Hindlimb muscle (tissue), 1 donor: ENCODE results near the gene MBD2. TPM values are rescaled to one million over a fixed set of nuclear protein-coding genes. Genes with fewer than 3 reads are reported as not detected.
"Not testable (repeated sequence)": the region's sequence is repeated elsewhere in the genome, so short reads cannot be mapped to it uniquely, and the experiment has no call there.

Experiments
- DNase-seq: peaks from one replicate; pipeline ENCODE4 v3.0.0-alpha.2; 2013
- polyA plus RNA-seq: library from polyadenylated mRNA; unstranded; fragments of 120-200 nt; gene quantifications from one replicate; pipeline ENCODE4 v1.2.1, GENCODE V29; 2013; ENCODE audit not compliant: insufficient read length

Gene MBD2, protein sequence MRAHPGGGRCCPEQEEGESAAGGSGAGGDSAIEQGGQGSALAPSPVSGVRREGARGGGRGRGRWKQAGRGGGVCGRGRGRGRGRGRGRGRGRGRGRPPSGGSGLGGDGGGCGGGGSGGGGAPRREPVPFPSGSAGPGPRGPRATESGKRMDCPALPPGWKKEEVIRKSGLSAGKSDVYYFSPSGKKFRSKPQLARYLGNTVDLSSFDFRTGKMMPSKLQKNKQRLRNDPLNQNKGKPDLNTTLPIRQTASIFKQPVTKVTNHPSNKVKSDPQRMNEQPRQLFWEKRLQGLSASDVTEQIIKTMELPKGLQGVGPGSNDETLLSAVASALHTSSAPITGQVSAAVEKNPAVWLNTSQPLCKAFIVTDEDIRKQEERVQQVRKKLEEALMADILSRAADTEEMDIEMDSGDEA
- polyA plus RNA-seq = 38.9 TPM

DNA sequence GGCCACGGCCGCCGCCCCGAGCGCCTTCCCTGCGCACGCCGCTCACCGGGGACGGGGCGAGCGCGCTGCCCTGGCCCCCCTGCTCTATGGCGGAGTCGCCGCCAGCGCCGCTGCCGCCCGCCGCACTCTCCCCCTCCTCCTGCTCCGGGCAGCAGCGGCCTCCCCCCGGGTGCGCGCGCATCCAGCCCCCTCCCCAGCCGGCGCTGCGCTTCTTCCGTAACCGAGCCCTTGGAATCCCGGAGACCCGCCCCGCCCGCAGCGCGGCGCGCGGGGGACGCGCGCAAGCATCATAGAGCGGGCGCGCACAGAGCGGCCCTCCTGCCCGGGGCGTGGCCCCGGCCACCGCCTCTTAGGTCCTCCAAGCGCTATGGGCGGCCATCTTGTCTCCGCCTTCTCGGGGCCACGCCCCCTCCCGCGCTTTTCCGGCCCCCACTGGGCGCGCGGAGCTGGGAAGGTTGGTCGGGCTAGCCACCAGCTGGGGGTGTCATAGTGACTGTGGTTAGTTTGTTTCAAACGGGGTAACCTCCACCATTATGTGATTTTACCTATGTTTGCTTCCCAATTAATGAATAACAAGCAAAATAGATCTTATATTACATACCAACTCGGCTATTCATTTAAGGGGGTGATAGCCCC, at the start of gene MBD2:
Gene MBD2 (minus strand): TSS at position 291 of the 636 bp plus-strand sequence. CDS start 110 bp downstream, at position 181.
- DNase-seq = peak; percentile 97

DNA sequence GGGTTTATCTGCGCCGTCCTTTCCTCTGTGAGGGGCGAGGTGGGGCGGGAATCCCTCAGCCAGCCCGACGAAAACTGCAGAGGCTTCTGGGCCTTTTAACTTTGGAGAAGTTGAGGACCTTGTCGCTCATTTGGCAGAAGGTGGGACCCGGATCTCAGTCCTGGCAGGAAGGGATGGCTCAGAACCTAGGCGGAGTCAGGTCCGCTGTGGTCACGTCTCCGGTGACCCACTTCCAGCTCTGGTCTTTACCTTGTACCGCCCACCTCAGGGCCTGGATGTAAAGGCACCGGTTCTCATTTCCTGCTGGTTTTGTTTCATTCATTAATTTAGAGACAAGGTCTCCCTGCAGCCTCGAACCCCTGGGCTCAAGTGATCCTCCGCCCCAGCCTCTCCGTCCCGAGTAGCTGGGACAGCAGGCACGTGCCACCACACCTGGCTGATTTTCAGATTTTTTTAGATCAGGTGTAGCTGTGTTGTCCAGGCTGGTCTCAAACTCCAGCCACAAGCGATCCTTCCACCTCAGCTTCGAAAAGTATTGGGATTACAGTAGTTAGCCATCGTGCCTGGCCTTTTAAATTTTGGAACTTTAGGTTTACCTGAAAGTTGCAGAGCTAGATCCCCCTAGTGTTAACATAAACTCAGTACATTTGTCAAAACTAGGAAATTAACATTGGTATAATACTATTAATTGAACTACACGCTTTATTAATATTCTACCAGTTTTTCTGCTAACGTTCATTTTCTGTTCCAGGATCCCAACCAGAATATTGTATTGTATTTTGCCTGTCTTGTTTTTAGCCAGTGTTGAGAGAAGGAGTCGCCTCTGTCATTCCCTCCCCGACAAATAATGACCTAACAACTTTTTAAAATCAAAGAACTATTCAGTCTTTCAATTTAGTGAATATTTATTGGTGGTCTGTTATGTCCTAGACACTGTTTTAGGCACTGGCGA, 45.7 kb upstream of the MBD2 start:
- DNase-seq = peak; percentile 48

DNA sequence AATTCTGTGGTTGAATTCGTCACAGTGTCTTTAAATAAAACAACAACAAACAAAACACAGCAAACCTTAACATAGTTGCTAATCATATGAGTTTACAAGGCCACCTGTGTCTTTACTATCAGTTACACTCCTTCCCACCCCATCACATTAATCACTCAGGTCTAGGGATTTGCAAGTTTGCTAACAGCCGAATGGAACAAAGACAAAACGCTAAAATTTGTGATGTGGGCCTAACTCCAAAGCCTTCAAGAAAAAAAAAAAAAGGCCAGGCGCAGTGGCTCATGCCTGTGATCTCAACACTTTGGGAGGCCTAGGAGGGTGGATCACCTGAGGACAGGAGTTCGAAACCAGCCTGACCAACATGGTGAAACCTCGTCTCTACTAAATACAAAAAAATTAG, 44.3 kb upstream of the MBD2 start:
- DNase-seq = peak; percentile 16

DNA sequence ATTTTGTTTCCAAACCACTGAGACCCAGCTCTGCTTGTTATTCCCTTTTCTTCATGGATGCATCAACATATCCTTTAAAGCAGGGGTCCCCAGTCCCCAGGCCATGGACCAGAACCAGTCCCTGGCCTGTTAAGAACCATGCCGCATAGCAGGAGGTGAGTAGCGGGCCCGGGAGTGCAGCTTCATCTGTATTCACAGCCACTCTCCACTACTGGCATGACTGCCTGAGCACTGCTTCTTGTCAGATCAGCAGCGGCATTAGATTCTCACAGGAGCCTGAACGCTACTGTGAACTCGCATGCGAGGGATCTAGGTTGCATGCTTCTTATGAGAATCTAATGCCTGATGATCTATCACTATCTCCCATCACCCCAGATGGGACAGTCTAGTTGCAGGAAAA, 43.2 kb upstream of the MBD2 start:
- DNase-seq = no peak

DNA sequence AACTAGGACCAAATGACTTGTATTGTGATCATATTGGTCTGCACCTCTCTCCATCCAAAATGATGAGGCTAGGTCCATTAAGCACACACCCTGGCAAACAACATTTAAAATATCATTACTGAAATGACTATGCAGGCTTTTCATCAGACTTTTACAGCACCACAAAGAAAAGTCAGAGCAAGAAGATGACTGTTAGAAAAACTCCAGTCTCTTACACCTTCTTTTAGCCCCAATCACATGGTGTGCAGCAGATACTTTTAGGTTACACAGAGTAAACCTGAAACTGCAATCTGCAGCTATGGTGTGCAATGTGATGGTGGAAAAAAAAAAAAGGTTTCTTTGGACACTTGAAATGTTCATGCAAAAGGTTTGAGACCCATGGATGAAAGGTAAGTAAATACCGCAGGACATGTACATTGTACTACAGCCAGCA, 39.5 kb upstream of the MBD2 start:
- DNase-seq = no peak

DNA sequence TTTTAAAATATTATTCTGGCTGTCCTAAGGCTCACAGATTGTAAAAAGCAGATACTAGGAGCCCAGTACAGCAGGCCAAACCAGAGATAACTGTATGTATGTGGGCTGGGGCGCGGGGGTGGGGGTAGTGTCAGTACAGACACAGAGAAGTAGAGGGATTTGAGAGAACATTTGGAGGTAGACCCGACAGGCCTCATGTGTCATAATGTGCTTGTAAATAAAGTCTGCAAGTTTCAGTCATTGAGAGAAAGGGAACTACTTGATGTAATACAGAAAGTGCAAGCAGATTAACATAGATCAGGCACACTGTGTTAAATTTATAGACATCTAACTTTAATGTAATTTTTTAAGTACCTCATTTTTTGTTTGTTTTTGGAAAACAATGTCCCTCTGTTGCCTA, 37.4 kb upstream of the MBD2 start:
- no peak for DNase-seq

DNA sequence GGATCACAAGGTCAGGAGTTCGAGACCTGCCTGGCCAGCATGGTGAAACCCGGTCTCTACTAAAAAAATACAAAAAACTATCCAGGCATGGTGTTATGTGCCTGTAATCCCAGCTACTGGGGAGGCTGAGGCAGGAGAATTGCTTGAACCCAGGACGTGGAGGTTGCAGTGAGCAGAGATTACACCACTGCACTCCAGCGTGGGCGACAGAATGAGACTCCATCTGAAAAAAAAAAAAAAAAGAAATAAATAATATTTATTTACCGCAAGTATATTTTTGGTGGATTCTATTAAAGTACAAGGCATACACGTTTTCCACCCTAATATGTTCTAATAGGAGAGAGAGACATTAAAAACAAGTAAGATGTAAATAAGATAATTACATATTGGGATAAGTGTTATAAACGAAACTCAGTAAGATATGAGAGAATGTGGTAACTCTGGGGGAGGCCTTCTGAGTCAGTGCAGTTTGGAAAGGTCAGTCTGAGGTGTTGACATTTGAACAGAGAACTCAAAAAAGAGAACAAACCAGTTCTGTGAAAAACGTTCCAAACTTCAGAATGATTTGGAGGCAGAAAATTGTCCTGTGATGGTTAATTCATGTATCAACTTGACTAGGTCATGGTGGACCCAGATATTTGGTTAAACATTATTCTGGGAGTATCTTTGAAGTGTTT, 36.1 kb upstream of the MBD2 start:
- no peak for DNase-seq

DNA sequence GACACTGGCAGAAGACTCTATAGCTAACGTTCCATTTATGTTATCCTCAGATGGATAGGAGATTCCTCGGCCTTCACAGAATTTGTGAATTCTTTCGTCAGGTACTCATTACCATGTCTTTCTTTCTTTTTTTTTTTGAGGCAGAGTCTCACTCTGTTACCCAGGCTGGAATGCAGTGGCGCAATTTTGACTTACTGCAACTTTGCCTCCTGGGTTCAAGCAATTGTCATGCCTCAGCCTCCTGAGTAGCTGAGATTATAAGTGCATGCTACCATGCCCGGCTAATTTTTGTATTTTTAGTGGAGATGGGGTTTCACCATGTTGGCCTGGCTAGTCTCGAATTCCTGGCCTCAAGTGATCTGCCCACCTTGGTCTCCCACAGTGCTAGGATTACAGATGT, 33.3 kb upstream of the MBD2 start:
- not testable (repeated sequence) for DNase-seq

DNA sequence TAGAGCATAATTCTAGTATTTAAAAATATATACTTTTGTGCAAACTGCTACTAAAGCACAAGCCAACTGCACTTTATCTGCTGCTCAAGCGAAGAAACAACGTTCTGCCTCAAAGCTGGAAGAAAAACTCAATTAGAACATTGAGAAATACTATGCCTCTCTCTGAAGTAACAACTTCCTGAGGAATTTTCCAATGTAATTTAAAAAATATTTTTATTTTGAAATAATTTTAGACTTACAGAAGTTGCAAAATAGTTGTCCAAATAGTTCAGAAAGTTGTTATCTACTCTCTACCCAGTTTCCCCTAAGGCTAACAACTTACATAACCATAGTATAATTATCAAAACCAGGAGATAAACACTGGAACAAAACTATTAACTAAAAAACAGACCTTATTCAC, 32.5 kb upstream of the MBD2 start:
- DNase-seq = no peak

DNA sequence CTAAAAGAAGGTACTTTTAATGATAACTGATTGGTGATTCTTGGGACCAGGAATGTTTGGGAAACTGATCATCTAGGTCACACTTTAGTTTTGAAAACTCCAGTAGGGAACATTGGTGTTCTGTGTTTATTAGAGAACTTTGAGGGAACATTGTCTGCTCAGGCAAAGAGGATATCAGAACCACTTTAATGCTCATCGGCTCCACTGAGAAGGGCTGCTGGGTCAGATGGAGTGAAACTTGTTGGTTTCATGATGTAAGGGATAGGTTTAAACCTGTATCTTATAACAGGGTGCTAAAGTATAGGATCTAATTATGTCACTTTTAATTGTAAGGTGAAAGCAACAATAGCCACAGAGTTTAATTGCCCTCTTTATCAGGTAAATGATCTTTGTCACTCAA, 30.7 kb upstream of the MBD2 start:
- no peak for DNase-seq

DNA sequence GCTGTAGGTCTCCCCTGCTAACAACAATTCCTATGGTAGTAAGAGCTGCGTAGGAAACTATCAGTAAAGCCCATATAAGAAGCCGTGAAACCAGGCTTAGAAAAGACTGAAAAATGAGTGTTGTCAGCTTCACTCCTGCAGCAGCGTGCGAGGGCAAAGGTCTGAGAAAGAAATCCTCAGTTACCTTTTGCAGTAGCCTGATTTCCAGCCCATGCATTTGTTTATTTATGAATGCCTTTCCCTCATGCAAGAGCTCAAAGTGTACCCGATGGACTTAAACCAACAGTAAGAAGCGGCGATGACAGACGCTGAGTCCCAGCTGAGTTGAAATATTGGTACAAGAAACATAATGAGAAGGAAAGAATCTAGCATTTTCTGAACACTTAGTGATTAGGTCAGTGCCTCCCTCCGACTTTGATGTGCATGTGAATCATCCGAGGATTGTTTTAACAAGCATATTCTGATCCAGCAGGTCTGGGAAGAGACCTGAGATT, 29.8 kb upstream of the MBD2 start:
- DNase-seq = no peak

DNA sequence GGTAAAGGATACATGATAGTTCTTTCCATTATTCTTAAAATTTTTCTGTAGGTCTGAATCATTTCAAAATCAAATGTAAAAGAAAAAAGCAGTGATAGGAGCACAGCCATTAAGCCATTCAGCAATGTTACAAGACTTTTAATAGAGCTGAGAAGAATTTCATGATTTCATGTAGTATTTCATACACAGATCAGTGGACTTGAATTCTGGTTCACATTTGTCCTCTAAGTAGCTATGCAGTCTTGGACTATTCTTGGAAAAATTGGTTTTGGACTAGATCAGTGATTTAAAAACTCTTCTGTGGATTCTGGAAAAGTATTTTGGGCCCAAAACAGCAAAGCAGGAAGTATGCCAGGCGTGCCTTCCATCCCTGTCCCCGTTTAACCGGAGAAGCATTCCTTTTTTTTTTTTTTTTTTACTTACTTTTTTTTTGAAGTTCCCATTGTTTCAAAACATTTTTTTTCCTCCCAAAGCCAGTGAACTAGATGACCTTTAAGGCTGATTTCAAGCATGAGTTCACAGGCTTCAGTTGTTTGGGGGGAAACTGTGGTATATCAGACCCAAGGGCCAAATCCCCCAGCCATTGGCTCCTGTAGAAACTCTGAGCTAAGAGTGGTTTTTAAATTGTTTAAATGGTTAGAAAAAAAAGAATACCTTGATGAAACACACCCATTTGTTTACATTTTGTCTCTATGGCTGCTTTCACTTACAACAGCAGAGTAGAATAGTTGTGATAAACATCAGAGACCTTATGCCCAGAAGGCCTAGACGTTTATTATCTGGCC, 27.3 kb upstream of the MBD2 start:
- DNase-seq = peak; percentile 10

DNA sequence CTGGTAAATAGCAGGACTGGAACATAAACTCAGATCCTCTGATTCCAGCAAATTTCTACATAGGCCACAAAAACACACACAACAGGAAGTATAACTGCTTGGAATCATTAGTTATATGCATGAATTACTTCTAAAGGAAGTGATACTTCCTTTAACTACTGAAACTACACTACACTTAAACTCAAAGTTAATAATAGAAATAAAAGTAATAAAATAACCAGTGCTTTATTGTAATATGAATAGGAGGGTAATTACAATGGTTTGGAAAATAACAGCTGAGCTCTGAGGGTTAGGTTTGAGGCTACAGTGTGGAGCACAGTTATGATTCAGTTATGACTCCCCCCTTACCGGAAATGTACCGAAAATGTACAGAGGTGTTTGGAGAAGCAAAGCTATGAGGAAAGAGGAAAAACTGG, 26.4 kb upstream of the MBD2 start:
- no peak for DNase-seq

DNA sequence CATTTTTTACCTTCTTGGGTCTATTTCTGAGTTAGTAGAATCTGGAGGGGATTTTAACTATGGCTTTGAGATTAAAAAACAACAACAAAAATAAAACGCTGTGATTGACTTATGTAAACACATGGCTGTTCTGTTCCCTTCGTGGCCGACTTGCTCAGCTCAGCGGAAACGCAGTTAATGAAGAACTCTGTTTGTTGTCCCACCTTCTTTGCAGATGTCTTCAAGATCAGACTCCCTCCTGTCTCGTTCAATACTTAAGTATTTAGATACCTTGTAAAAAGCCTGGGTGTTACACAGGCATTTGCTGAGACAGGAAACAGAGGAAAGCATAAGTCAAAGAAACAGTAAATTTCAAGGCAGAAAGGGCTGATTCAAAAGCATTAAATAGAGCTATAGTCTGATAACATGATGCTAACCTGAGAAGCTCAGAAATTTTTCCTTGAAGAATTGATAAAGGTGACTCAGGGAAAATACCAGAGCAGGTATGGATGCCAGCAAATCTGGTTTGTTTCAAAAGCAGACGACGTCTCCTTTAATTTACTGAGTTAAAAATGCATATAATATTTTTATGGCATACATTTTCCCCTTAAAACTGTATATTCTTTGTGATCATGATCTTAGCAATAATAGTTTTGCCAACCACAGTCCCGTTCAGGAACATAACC, 23.2 kb upstream of the MBD2 start:
- DNase-seq = no peak

DNA sequence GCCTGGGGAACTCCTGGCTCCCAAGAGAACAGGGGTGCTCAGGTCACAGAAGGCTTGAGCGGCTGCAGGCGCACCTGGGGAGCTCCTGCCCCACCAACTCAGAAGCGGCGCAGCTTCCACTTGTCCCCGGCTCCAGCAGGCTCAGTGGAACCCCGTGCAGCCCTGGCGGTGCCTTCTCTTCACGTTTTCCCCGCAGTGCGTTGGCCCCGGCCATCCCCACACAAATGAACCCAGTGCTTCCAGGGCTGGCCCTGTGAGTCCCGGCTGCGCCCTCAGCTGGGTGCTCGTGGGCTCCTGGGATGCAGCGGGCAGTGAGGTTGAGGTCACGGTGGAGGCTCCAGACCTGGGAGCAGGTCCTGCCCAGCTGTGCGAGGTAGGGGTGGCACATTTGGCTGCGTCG, 17.9 kb upstream of the MBD2 start:
- DNase-seq = no peak

DNA sequence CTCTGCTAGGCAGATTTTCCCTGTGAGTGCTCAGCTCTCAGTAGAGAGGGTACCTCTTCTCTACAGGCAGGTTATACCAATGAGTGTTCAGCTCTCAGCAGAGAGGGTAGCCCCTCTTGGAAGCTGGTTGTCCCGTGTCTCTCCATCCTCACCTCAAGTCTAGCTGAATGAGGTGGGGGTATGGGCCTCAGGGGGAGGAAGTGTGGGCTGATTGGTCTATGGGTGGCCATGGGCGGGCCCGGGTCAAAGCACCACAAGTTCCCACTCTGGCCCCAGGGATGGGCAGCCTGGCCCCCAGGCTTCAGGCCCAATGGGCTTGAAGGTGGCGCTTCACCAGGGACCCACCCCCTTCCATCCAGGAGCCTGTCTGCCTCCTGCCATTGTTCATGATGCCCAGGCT, 17.0 kb upstream of the MBD2 start:
- DNase-seq = no peak

DNA sequence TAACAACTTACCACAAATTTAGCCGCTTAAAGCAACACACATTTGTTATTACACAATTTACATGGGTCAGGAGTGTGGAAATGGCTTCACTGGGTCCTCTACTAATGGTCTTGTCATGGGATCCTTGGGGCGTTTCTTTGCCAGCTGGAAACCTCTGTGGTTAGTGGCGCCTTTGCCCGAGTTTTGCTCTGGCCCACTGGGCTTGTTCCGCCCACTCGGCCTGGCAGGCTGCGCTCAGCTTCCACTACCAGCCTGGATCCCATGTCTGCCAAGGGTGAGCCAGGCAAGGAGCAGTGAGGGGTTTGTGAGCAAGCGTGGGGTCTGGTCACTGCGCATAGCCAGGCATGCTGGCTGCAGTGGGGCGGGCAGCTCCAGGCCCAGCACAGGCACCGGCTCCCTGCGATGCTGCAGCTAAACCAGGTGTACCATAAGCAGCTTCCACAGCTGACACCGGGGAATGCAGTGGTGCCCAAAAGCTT, 16.2 kb upstream of the MBD2 start:
- DNase-seq = no peak

DNA sequence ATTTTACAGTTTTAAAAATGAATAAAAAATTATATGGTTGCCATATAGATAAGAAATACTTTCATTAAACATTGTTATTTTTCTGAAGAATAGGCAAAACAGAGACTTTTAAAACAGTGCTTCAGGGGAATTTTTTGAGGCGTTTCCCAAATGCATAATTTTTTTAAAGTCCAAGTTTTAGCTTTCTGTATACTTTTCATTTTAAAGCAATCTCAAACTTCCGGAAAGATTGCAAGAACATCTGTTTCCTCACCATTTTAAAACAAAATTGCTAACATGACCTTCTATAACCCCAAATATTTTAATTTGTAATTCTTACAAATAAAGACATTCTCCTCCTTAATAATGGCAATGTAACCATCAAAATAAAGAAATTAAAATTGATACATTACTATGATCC, 15.1 kb upstream of the MBD2 start:
- DNase-seq = no peak

DNA sequence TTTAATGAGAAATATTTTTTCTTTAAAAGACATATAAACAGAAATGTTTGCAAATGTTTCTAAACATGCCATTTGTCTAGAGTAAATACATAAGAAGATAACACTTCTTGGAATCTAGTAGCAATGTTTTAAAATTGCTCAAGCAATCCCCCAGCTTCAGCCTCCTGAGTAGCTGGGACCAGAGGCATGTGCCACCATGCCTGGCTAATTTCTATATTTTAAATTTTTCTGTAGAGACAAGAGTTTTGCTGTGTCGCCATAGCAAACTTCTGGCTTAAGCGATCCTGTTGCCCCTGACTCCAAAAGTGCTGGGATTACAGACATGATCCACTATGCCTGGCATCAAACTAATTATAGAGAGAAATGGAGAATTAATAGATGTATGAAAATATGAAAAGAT, 14.6 kb upstream of the MBD2 start:
- no peak for DNase-seq

DNA sequence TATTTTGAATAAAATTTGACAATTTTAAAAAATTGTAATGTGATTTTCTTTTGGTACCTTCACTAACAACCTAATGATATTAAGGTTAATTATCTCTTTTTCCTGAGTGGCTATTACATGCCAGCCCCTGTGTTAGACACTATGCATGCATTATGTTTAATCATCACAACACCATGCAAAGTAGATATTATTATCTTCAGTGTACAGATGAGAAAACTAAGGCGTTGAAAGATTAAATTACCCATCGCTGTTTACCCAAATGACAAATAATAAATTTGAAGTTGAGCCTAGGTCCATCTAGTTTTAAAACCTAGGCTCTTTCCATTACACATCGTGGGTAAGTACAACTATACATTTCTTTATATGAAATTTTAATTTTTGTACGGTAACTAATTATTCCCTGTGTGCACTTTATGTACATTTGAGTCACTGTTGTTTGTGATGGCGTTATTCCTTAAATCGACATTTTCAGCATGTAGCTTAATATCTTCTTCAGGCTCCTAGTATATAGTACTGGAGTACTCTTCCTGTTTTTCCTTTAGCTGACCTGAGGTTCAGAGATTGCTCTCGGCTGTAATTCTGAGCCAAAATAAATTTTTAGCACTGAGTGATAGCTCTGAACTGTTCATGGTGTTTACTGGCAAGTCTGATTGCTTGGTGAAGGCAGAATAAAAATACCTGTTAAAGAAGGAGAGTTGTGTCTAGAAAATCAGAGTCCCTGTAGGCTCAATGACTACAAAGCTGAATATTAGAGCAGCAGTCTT, 13.9 kb upstream of the MBD2 start:
- DNase-seq = no peak
